ENCODE measurements around the gene HSDL2.

Gene HSDL2

DNA sequence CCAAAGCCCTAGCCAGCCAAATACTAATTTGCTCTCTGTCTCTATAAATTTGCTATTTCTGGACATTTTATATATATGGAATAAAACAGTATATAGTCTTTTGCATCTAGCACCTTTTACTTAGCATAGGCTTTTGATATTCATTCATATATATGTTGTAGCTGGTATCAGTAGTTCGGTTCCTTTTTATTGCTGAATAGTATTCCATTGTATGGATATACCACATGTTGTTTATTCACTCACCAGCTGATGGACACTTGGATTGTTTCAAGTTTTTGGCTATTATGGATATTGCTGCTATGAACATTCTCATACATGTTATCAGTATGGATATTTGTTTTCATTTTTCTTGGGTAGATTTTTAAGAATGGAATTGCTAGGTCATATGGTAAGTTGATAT, 82.9 kb downstream of the HSDL2 start:
- no peak for DNase-seq

- DNase-seq, result no peak
These were observed 85.4 kb downstream of the HSDL2 start for GRCh38 chr9:112465352-112465751.

DNA sequence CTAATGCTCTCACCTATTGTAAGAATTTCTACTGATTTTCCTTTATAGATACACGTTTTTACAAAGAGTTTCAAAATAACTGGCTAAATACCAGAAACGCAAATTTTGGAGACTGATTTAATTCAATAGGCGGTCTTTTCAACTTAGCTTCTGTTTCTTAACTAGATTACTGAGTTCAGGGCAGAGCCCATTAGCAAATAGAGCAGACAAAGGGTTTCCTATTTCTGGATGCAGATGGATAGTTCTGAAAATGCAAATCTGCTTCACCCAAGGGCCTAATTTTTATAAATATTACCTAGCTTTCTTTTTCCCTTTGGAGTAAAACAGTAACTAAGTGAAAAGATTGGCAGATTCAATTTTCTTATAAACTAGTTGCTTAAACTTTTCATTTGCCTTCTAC, 93.1 kb downstream of the HSDL2 start:
- DNase-seq, result no peak

DNA sequence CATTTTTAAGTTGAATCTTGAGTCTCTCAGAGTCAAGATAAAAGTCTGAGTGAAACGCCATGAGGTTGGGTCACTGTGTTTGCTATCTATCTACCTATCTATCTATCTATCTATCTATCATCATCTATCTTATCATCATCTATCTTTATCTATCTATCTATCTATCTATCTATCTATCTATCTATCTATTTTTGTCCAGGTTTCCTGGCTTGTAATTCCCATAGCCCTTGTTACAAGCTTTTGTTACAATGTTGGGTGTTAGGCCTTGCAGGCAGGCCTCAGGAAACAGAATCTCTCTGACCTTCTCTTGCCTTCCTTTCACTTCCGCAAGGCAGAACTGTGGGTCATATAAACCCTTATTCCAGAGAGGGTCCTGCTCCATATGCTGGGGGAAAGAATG, 94.1 kb downstream of the HSDL2 start:
- DNase-seq, result no peak

DNA sequence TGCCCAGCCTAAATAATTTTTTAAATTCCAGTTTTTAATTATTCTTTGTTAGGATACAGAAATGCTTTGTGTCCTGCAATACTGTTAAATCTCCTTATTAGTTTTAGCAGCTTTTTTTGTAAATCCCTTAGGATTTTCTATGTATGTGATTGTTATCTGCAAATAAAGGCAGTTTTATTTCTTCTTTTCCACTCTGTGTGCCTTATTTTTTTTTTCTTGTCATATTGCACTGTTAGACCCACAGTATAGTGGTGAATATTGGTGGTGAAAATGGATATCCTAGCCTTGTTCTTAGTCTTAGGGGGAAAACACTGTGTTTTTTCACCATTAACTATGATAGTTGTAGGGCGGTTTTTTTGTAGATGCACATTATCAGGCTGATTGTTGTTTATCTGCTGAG, 95.4 kb downstream of the HSDL2 start:
- no peak for DNase-seq

DNA sequence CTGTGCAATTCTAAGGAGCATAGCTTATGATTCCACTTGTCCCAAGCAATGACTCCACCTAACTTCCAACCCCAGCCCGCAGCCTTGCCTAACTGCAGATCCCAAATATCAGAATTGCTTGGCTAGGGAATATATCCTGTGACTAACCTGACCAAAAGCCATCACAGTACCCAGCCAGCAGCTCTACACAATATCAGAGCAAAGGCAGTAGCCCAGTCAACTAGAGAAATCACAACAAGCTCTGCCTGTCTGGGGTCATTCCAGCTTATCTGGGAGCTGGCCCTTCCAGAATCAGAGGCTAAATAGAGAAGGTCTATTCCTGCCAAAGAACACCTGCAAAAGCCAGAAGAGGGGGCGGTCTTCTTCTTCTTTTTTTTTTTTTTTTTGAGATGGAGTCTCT, 97.4 kb downstream of the HSDL2 start:
- no peak for DNase-seq

- no peak for DNase-seq
These were observed 99.3 kb downstream of the HSDL2 start for GRCh38 chr9:112479221-112479620.

DNA sequence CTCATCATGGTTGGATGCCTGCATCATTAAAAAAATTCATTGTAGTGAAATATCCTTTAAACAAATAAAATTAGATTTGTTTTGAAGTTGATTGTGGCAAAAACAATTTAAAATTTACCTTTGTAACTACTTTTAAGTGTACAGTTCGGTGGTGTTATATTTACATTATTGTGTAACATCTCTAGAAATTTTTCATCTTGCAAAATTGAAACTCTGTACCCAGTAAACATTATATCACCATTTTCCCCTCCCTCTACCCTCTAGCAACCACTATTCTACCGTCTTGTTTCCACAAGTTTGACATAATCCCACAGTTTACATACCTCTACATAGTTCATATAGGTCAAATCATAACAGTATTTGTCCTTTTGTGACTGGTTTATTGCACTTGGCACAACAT, 104.7 kb downstream of the HSDL2 start:
- no peak for DNase-seq

DNA sequence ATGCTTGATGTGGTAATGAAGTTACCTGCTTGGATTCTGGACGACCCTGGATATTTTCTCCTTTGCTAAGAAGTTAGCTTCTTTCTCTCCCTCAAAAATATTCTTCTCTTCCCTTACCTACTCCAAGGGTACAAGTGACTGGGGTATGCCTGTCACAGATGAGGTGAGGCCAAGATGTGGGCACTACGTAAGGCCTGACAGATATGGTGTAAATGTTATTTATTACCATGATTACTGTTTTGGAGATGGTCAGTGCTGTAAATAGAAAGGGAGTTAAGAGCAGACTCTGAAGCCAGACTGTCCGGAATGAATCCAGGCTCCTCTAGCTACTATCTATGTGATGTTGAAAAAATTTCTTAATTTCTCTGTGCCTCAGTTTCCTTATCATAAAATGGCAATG, 105.7 kb downstream of the HSDL2 start:
- DNase-seq, result no peak

DNA sequence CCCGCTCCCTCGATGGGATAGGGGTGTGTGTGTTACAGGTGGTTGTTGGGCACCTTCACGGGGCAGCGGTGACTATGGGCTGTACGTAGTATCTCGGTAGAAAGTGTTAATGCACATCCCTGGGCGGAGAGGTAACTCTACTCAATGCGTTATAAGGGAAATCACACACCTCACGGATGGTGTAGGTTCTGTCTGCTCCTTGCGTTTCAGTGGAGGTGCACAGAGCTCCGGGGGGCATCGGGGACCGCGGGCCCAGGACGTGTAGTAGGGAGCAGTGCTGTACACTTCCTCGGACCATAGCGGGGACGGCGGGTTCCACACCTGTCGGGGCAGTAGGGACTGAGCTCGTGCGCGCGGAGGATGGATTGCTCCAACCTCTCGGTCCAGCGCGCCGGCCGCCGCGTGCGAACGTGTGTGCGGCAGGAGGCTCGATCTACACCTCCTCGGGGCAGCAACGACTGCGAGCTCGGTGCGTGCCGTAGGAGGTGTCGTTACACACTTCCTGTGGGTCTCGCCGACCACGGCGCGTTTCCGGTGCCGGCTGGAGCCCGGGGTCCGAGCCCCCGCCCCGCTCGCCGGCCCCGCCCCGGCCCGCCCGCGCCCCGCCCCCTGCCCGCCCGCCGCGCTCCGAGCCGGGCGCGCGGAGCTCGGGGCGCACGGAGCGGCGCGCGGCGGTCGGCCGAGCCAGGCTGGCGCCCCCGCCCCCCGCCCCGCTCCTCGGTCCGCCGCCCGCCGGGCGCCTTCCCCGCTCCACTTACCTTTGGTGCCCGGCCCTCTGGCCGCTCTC, 106.5 kb downstream of the HSDL2 start, which contains the start of gene KIAA1958:
TSS of gene KIAA1958 (plus strand) at position 607 of the 787 bp plus-strand sequence. CDS start 87,254 bp downstream, outside the sequence.
- DNase-seq, result peak; percentile 83 to 94

- peak in 1 of 2 experiments; percentile 60 for DNase-seq
These were observed 107.3 kb downstream of the HSDL2 start for GRCh38 chr9:112487008-112487798.

DNA sequence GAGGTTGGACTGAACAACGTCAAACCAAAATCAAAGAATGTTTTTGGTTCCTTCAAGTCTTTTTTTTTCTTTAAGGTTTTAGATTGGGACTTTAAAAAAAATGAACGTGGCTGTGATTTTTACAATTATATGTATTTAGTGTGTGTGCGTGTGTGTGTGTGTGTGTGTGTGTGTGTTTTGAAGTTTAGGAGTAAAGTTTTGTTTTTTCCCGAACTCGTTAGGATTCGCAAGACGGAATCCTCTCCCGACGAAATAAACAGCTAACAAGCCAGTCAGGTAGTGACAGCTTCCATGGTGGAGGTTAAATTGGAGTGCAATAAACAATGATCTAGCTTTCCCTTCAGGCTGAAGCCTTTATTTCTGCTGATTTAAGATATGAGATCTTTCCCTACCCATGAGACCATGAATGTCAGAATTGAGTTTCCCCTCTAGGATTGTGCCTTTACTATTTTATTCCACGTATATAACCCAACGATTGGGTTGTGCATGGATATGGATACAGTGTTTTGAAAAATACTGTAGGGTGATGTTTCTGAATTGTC, 108.0 kb downstream of the HSDL2 start:
- peak in 1 of 2 experiments; percentile 22 for DNase-seq

GRCh38 chr9:112489039-112489546, 109.2 kb downstream of the HSDL2 start:
- DNase-seq, result peak in 1 of 2 experiments; percentile 6

DNA sequence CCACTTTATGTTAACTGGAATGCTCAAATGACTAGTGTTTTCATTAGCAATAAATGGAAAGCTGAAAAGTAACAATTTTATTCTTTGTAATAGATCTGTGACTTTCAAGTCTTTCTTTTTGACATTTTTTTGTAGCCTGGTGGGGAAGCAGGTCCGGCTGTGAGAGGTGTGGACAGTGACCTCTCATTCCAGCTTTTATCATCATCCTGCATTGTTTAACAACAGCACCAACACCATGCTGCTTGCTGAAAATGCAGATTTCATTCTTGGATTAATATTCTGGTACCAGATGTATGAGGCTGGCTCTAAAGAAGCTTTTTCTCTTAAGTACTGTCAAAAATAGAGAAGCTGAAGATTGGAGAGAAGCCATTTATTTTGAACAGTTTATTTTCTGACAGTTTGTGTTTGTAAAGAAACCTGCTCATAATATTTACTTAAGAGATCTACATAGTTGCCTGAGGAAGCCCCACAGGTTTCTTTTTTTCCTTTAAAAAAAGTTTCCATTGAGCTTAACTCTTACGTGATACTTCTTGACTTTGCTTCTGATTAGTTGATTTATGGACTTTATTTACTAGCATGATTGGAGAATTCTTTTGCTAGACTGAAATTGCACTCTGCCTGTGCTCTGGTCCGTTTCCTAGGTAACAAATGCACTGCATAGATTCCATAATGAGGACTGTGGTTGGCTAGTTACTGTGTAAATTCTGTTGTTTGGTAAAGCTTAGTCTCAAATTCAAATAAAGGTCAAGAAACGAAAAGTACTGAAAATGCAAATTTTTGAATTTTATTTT, 110.2 kb downstream of the HSDL2 start:
- no peak for DNase-seq

DNA sequence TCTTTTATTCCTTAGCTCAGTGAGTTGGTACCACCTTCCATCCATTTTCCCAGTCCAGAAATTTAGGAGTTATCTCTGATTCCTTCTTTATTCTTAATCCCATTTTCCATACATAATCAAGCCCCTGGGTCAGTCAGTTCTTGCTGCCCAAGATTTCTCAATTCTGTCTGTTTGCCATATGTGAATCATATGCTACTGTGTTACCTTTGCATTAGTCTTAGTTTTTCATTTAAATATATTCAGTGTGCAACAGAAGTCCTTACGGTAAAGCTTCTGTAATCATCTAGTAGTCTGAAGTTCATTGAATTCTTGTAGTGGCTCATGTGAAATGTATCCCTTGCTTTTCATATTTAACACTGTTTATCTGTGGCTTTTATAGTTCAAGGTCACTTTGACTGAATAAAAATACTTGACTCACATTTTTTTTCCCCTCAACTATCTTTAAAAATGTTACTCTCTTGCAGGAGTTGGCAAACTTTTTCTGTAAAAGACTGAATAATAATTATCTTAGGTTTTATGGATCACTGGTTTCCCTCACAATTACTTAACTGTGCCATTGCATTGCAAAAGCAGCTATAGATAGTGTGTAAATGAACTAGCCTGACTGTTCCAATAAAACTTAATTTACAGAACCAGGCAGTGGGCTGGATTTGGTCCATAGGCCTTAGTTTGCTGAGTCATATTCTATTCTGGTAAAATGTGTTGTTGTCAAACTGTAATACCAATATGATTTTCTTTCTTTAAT, 113.7 kb downstream of the HSDL2 start:
- DNase-seq, result no peak

DNA sequence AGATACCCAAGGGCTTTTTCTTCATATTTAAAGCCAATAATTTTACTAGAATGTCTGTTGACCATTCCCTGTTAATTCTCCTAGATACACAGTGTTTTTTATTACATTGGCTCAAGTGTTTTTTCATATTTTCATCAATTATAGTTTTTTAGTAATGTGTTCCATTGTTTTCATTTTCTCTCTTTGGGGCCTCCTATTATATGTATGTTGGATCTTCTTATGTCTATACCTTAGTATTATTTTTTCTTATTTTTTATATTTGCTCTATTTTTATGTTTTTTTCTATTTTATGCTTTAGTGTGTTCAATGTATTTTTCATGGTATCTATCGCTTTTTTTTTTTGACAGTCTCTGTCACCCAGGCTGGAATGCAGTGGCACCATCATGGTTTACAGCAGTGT, 114.2 kb downstream of the HSDL2 start:
- no peak for DNase-seq

DNA sequence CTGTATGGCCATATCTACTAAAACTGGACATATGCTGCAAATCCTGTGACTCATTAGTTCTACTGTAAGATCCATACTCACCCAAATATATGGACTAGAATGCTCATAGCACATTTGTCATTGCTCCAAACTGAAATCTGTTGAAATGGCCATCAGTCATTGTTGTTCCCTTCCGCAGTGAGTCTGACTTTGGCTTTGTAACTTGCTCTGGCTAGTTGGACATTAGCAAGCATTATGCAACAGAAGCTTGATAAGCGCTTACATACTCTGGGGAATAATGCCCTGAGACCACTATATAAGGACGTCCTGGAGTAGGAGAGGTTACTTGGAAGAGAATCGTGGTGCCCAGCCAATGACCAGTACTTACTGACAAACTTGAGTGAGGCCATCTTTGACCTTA, 115.7 kb downstream of the HSDL2 start:
- DNase-seq, result no peak

DNA sequence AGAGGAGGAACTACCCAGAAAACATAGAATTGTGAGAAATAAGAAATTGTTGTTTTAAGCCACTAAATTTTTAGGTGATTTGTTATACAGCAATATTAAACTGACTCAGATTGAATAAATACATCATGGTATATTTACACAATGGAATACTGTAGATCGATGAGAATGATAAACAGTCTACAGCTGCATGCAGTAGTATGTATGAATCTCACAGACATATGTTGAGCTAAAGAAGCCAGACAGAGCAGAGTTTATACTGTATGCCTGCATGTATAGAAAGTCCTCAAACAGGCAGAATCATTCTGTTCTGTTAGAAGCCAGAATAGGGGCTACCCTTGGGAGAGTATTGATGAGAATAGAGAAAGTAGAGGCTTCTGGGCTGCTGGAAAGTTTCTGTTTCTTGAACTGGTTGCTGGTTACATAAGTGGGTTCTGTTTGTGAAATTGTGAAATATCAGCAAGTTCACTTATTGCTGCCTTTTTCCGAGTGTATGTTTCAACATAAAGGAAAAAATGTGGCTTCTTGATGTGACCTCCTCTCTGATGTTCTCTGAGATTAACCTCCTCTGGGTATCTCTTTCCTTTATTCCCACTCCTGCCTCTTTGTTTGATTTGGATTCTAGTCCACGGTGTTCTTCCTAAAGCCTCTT, 116.3 kb downstream of the HSDL2 start:
- DNase-seq, result no peak

GRCh38 chr9:112500842-112501241, 120.9 kb downstream of the HSDL2 start:
- DNase-seq, result no peak

GRCh38 chr9:112501287-112501686, 121.4 kb downstream of the HSDL2 start:
- no peak for DNase-seq

GRCh38 chr9:112502175-112502946, 122.5 kb downstream of the HSDL2 start:
- no peak for DNase-seq

Measured in SHP77 (cell line).